Head of caudate nucleus (tissue), 42 donors: ENCODE data around the gene WTIP.
"Not testable (repeated sequence)": the region's sequence is repeated elsewhere in the genome, so short reads cannot be mapped to it uniquely, and the experiment has no call there.

Experiments used
- DNase-seq, 42 donors: peaks; one replicate each; pipeline versions ENCODE4 v3.0.0 to v3.0.0-alpha.2; 2020 to 2021; ENCODE audit warnings: mixed read lengths in 7 of 42
- intact Hi-C: fragments of 100-400 bp; cut with DNase I; formaldehyde crosslinking; loops from one replicate; pipeline ENCODE4 v1.15.0; 2022

WTIP gene

DNA sequence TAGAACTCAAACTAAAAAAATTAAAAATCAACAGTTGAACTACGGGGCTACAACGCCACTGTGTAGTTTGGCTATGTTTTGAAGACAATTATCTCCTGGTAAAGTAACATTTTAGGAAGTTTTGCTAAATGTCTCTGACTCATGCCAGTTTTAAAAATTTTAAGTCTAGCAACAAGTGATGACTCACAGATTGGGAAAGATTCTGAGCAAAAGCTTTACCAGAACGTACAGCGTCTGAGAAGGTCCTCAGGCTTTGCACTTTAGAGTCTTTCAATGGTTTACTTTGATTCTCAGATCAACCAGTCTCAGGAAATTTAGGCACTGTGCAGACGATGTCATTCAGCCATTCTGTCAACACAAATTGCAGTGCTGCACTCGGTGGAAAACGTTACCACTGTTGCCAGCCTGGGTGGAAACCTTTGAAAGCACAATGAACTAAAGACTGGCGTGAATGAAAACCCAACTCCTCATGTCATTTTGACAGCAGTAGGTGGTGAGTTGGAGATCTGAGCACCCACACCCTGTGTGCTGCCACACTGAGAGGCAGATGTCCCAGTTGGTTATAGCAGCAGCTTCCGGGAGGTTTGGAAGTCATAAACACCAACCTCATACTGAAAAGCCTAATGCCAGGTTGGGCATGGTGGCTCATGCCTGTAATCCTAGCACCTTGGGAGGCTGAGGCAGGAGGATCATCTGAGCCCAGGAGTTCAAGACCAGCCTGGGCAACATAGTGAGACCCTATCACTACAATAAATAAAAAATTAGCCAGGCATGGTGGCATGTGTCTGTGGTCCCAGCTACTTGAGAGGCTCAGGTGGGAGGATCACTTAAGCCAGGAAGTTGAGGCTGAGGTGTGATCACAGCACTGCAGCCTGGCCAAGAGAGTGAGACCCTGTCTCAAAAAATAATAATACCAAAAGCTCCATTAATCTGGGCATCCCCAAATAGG lies 6.3 kb upstream of the WTIP start:
- peak in 25 of 42 donors; percentile 5 to 77 (median 33) for DNase-seq
- intact Hi-C loops, result no loop called here

- intact Hi-C loops, result no loop called here
- DNase-seq, result peak in 1 of 42 donors; percentile 21
These were observed 5.5 kb upstream of the WTIP start for GRCh38 chr19:34475975-34476594.

DNA sequence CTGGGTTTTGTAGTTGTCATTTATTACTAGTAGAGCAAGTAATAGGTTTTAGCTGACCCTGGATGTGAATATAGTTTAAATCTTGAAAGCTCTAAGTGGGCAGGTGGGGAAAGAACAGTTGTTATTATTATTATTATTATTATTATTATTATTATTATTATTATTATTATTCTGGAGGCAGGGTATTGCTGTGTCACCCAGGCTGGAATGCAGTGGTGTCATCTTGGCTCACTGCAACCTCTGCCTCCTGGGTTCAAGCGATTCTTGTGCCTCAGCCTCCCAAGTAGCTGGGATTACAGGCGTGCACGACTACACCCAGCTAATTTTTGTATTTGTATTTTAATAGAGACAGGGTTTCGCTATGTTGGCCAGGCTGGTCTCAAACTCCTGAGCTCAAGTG lies 3.1 kb upstream of the WTIP start:
- intact Hi-C loops, DNase-seq: not testable (repeated sequence)

- intact Hi-C loops, result no loop called here
- peak in 2 of 42 donors; percentile 16 to 20 for DNase-seq
These were observed 2.2 kb upstream of the WTIP start for GRCh38 chr19:34479396-34479795.

DNA sequence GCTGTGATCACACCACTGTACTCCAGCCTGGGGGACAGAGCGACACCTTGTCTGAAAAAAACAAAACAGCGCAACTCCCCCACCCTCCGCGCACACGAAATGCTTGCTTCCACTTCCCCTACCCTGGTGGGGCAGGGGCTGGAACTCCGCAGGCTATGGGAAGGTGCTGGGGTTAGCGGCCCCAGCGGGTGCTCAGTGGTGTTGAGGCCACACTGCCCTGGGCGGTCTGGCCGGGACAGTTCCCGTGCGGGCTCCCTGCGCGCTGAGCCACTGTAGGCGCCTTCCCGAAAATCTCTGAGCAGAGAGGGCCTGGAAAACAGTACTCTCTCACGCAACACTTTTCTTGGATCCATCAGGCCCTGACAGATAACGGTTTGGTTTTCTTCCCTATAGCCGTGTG lies 1.1 kb upstream of the WTIP start:
- peak in 1 of 42 donors; percentile 18 for DNase-seq
- intact Hi-C loops, result no loop called here

GRCh38 chr19:34481861-34482379 lies 362 bp downstream of the WTIP start:
- DNase-seq, result peak in 2 of 42 donors; percentile 4 to 14
- intact Hi-C loops, result no loop called here

- DNase-seq, result peak in 4 of 42 donors; percentile 11 to 43 (median 23)
- intact Hi-C loops, result no loop called here
These were observed 1.1 kb downstream of the WTIP start for GRCh38 chr19:34482380-34483250.

DNA sequence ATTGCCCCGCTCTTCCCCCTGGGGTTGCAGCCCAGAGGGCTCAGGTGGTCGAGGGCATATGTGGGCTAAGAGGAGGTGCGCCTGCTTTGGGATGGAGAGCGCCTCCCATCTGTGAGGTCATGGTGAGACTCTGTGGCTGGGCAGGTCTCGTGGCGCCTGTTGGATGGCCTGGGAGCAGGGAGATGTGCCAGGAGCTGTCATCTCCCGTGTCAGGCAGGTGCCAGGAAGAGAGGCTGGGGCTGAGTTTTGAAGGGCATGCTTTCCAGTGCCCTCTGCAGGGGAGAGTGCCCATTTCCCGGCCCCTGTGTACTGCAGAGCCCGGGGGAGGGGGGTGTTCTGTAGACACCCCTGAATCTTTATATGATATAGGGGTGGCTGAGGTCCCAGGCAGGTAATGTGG lies 2.8 kb downstream of the WTIP start:
- intact Hi-C loops, result no loop called here
- no peak for DNase-seq

DNA sequence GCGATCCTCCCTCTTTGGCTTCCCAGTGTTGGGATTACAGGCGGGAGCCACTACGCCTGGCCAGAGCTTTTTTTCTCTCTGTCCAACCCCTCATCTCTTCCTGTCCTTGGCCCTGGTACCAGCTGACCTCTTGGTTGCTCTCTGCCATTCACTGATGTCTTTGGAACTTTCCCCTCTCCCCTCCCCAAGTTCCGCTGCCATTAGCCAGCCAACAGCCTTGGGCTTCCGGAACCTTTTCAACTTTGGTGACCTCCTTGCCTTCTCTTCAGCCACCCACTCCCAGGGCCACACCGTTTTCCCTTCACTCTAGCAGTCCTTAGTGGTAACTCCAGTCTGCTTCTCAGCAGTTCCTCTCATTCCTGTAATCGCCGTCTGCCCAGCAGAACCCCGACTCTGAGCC lies 4.3 kb downstream of the WTIP start:
- intact Hi-C loops, result no loop called here
- no peak for DNase-seq

- no peak for DNase-seq
- intact Hi-C loops, result no loop called here
These were observed 6.1 kb downstream of the WTIP start for GRCh38 chr19:34487651-34488051.

DNA sequence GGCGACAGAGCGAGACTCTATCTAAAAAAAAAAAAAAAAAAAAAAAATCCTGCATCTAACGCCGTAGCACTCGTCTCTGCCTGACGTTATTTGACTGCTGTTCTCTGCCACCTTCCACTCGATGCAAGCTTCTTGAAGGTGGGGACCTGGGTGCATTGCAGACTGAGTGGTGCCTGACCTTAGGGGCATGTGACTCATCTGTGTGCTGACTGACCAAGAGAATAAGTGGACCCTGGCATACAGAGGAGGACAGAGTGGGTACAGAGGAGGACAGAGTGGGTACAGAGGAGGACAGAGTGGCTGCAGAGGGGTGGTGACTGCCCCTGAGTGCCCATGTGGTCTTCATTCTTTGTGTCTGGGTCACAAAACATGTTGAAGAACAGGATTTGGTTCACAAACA lies 7.6 kb downstream of the WTIP start:
- intact Hi-C loops, result no loop called here

GRCh38 chr19:34490141-34490766 lies 8.7 kb downstream of the WTIP start:
- no peak for DNase-seq
- intact Hi-C loops, result no loop called here

More for the DNA sequence above, 7.6 kb downstream of the WTIP start:
- DNase-seq, result no peak

- intact Hi-C loops, result no loop called here
- no peak for DNase-seq
These were observed 11.6 kb downstream of the WTIP start for GRCh38 chr19:34493038-34493648.

- no peak for DNase-seq
- intact Hi-C loops, result no loop called here
These were observed 12.1 kb downstream of the WTIP start for GRCh38 chr19:34493649-34494044.

DNA sequence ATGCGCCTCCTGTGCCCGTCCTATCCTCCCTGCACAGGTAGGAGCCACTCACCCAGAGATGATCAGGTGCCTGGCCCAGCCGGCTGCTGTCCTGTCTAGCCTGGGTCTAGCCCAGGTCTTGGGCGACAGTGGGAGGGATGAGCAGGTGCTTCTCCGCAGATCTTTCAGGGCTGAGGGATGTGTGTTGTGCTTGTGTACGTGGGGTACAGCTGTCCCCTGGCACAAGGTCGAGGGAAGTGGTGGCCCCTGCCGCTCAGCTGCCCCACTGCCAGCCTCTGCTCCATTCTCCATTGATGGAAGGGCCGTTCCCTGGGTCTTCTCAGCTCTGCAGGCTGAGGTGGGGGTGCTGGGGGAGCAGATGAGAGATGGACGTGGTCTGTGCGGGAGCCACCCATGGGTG lies 13.0 kb downstream of the WTIP start:
- no peak for DNase-seq
- intact Hi-C loops, result no loop called here

DNA sequence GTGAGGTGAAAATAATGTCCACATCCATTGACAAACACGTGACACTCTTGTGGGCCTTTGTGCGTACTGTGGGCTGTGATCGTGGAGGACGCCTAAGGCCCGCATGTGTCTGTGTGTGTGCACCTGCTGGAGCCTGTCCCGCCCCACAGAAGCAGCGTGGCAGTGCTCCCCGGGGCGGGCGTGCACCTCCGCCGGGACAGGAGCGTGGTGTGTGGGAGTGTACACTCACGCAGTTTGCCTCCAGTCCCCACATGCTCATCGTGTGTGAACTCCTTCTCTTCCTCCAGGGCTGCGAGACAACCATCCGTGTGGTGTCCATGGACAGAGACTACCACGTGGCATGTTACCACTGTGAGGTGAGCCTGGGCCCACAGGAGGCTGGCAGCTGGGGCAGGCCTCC lies 13.9 kb downstream of the WTIP start:
- no peak for DNase-seq
- intact Hi-C loops, result no loop called here

GRCh38 chr19:34497112-34497805 lies 15.7 kb downstream of the WTIP start:
- no peak for DNase-seq
- intact Hi-C loops, result no loop called here
